Measurements from ENCODE around the gene PDLIM7.

Gene PDLIM7

GRCh38 chr5:177440990-177441780, 56.2 kb downstream of the PDLIM7 start:
- no peak for FAIRE-seq

- no peak for FAIRE-seq
Observed at GRCh38 chr5:177440211-177440989, 57.0 kb downstream of the PDLIM7 start.

- FAIRE-seq, result no peak
Observed at GRCh38 chr5:177439518-177440053, 57.8 kb downstream of the PDLIM7 start.

DNA sequence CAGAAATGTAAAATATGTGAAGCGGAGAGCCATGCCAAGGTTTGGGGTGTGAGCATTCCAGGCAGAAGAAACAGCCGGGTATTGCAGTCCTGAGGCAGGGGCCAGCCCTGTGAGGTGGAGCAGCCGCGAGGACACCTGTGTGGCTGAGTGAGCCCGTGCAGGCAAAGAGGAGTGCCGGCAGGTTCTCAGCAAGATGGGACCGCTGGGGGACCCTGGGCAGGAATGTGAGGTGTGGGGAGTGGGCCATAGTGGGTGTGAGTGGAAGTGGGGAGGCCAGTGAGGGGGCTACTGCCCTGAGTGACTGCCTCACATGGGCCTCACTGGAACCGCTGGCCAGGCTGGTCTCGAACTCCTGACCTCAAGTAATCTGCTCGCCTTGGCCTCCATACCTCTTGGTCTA, 58.9 kb downstream of the PDLIM7 start:
- FAIRE-seq, result no peak

GRCh38 chr5:177437623-177438022, 59.8 kb downstream of the PDLIM7 start:
- FAIRE-seq, result no peak

GRCh38 chr5:177435847-177436536, 61.4 kb downstream of the PDLIM7 start:
- no peak for FAIRE-seq

- no peak for FAIRE-seq
Observed at GRCh38 chr5:177434942-177435738, 62.3 kb downstream of the PDLIM7 start.

- FAIRE-seq, result no peak
Observed at GRCh38 chr5:177434437-177434836, 63.0 kb downstream of the PDLIM7 start.

- FAIRE-seq, result no peak
Observed at GRCh38 chr5:177433658-177434217, 63.7 kb downstream of the PDLIM7 start.

All from G401.6 (cell line).